MG63 (cell line): Measurements from ENCODE around the gene DNAJA2. TPM values are rescaled to one million over a fixed set of nuclear protein-coding genes. Genes with fewer than 3 reads are reported as not detected.
"Not testable (repeated sequence)": the region's sequence is repeated elsewhere in the genome, so short reads cannot be mapped to it uniquely, and the experiment has no call there.

Source experiments
- DNase-seq: peaks from one replicate; pipeline ENCODE4 v3.0.0-alpha.2; 2020
- H3K27me3 ChIP-seq: fragments of 250-450 bp; sonication (Bioruptor Pico); 2 replicates; pipeline ENCODE4 v1.5.1; 2020; ENCODE audit warnings: mild to moderate bottlenecking, moderate library complexity
- H3K36me3 ChIP-seq: fragments of 250-450 bp; sonication (Bioruptor Pico); 2 replicates; pipeline ENCODE4 v1.5.1; 2020; ENCODE audit warnings: mild to moderate bottlenecking, moderate library complexity
- H3K4me3 ChIP-seq: fragments of 250-450 bp; sonication (Bioruptor Pico); 2 replicates; pipeline ENCODE4 v1.5.1; 2020; ENCODE audit warnings: mild to moderate bottlenecking, moderate library complexity
- H3K9me3 ChIP-seq: fragments of 250-450 bp; sonication (Bioruptor Pico); 2 replicates; pipeline ENCODE4 v1.5.1; 2020; ENCODE audit warnings: mild to moderate bottlenecking, moderate library complexity
- total RNA-seq: library from RNA; depleted of rRNA; stranded (reverse); fragments of >200 nt; shearing (Covaris generic); gene quantifications from 2 replicates; pipeline ENCODE4 v1.2.3, GENCODE V29; 2014; ENCODE audit warnings: low replicate concordance

DNAJA2 gene
- total RNA-seq, 1 experiment from 2014 or later, result 196 TPM

- no peaks in the 10 kb centered on the region; the same call in 1 of the 2 replicates for H3K36me3 ChIP-seq
- DNase-seq, result no peak
- H3K4me3 ChIP-seq, result no peak overlapping the region
- H3K27me3 ChIP-seq, result no peaks in the 10 kb centered on the region
- H3K9me3 ChIP-seq, result no peaks in the 10 kb centered on the region
Measured at GRCh38 chr16:46949241-46949892, 24.1 kb downstream of the DNAJA2 start.

GRCh38 chr16:46948548-46949166, 24.8 kb downstream of the DNAJA2 start:
- Histone ChIP-seq H3K27me3 (no peaks in the 10 kb centered on the region), H3K4me3 (no peak overlapping the region), H3K36me3 (no peaks in the 10 kb centered on the region), H3K9me3 (no peaks in the 10 kb centered on the region)
- DNase-seq, result no peak

GRCh38 chr16:46947900-46948547, 25.4 kb downstream of the DNAJA2 start:
- DNase-seq, result no peak
- no peaks in the 10 kb centered on the region for H3K36me3 ChIP-seq
- H3K9me3 ChIP-seq, result no peaks in the 10 kb centered on the region
- no peaks in the 10 kb centered on the region for H3K27me3 ChIP-seq
- H3K4me3 ChIP-seq, result no peak overlapping the region

GRCh38 chr16:46944713-46945112, 28.8 kb downstream of the DNAJA2 start:
- not testable (repeated sequence) for H3K27me3 ChIP-seq, DNase-seq, H3K9me3 ChIP-seq, H3K4me3 ChIP-seq, H3K36me3 ChIP-seq

GRCh38 chr16:46937536-46937935, 35.9 kb downstream of the DNAJA2 start:
- H3K36me3 ChIP-seq, result no peaks in the 10 kb centered on the region
- no peaks in the 10 kb centered on the region for H3K9me3 ChIP-seq
- no peak overlapping the region for H3K4me3 ChIP-seq
- no peaks in the 10 kb centered on the region for H3K27me3 ChIP-seq
- DNase-seq, result no peak

- H3K9me3 ChIP-seq, result no peaks in the 10 kb centered on the region
- H3K4me3 ChIP-seq, result no peak overlapping the region
- DNase-seq, result no peak
- H3K36me3 ChIP-seq, result peaks cover 27% of the 10 kb centered on the region
- no peaks in the 10 kb centered on the region for H3K27me3 ChIP-seq
Measured at GRCh38 chr16:46932802-46933201, 40.7 kb downstream of the DNAJA2 start.

- Histone ChIP-seq H3K36me3 (peaks cover 44% of the 10 kb centered on the region), H3K9me3 (no peaks in the 10 kb centered on the region), H3K4me3 (no peak overlapping the region), H3K27me3 (no peaks in the 10 kb centered on the region)
- no peak for DNase-seq
Measured at GRCh38 chr16:46930861-46931260, 42.6 kb downstream of the DNAJA2 start.

- no peaks in the 10 kb centered on the region for H3K9me3 ChIP-seq
- DNase-seq, result peak; percentile 43
- H3K36me3 ChIP-seq, result peaks cover 53% of the 10 kb centered on the region
- H3K4me3 ChIP-seq, result no peak overlapping the region
- no peaks in the 10 kb centered on the region for H3K27me3 ChIP-seq
Measured at GRCh38 chr16:46929378-46930332, 43.8 kb downstream of the DNAJA2 start.

- peaks cover 61% of the 10 kb centered on the region for H3K36me3 ChIP-seq
- no peaks in the 10 kb centered on the region for H3K9me3 ChIP-seq
- no peak for DNase-seq
- H3K27me3 ChIP-seq, result no peaks in the 10 kb centered on the region
- no peak overlapping the region for H3K4me3 ChIP-seq
Measured at GRCh38 chr16:46928811-46929210, 44.7 kb downstream of the DNAJA2 start.

GRCh38 chr16:46927273-46927672, 46.2 kb downstream of the DNAJA2 start:
- no peaks in the 10 kb centered on the region for H3K27me3 ChIP-seq
- DNase-seq, result no peak
- H3K4me3 ChIP-seq, result no peak overlapping the region
- peaks cover 77% of the 10 kb centered on the region for H3K36me3 ChIP-seq
- H3K9me3 ChIP-seq, result no peaks in the 10 kb centered on the region

- H3K9me3 ChIP-seq, result no peaks in the 10 kb centered on the region
- H3K4me3 ChIP-seq, result no peak overlapping the region
- no peak for DNase-seq
- no peaks in the 10 kb centered on the region for H3K27me3 ChIP-seq
- peaks cover 83% of the 10 kb centered on the region for H3K36me3 ChIP-seq
Measured at GRCh38 chr16:46926470-46927225, 46.8 kb downstream of the DNAJA2 start.

- Histone ChIP-seq H3K36me3 (peaks cover 88% of the 10 kb centered on the region), H3K9me3 (no peaks in the 10 kb centered on the region), H3K4me3 (no peak overlapping the region), H3K27me3 (no peaks in the 10 kb centered on the region)
- no peak for DNase-seq
Measured at GRCh38 chr16:46924402-46924801, 49.1 kb downstream of the DNAJA2 start.

GRCh38 chr16:46923513-46924295, 49.8 kb downstream of the DNAJA2 start:
- Histone ChIP-seq H3K36me3 (peaks cover 88% of the 10 kb centered on the region), H3K4me3 (no peak overlapping the region), H3K27me3 (no peaks in the 10 kb centered on the region), H3K9me3 (no peaks in the 10 kb centered on the region)
- no peak for DNase-seq

GRCh38 chr16:46922239-46922638, 51.2 kb downstream of the DNAJA2 start:
- Histone ChIP-seq H3K27me3 (no peaks in the 10 kb centered on the region), H3K36me3 (peaks cover 91% of the 10 kb centered on the region), H3K4me3 (no peak overlapping the region), H3K9me3 (no peaks in the 10 kb centered on the region)
- no peak for DNase-seq

- Histone ChIP-seq H3K27me3 (no peaks in the 10 kb centered on the region), H3K9me3 (no peaks in the 10 kb centered on the region), H3K36me3 (peaks cover 91% of the 10 kb centered on the region), H3K4me3 (no peak overlapping the region)
- DNase-seq, result no peak
Measured at GRCh38 chr16:46920402-46921068, 52.9 kb downstream of the DNAJA2 start.
